HG03439 (cell line): ENCODE measurements around the gene FUBP3.

Source experiments
- ATAC-seq: cut with Tn5 transposase; IDR thresholded peaks from one replicate; pipeline ENCODE4 v1.9.1; 2021; ENCODE audit warnings: mild to moderate bottlenecking, moderate library complexity; ENCODE audit not compliant: unreplicated experiment

Gene FUBP3

GRCh38 chr9:130633336-130634190, 54.2 kb downstream of the FUBP3 start:
- no peak for ATAC-seq

- ATAC-seq, result no peak
These were observed 54.9 kb downstream of the FUBP3 start for GRCh38 chr9:130634191-130634768.

- no peak for ATAC-seq
These were observed 55.4 kb downstream of the FUBP3 start for GRCh38 chr9:130634801-130635200.

- ATAC-seq, result no peak
These were observed 55.9 kb downstream of the FUBP3 start for GRCh38 chr9:130635306-130635705.

- no peak for ATAC-seq
These were observed 56.6 kb downstream of the FUBP3 start for GRCh38 chr9:130635721-130636647.

GRCh38 chr9:130636648-130637020, 57.3 kb downstream of the FUBP3 start:
- ATAC-seq, result no peak

GRCh38 chr9:130638284-130639123, 59.1 kb downstream of the FUBP3 start:
- no peak for ATAC-seq

GRCh38 chr9:130639124-130639765, 59.9 kb downstream of the FUBP3 start:
- no peak for ATAC-seq

GRCh38 chr9:130639866-130640555, 60.6 kb downstream of the FUBP3 start:
- no peak for ATAC-seq

- ATAC-seq, result no peak
These were observed 61.3 kb downstream of the FUBP3 start for GRCh38 chr9:130640681-130641080.

GRCh38 chr9:130642926-130643325, 63.5 kb downstream of the FUBP3 start:
- ATAC-seq, result no peak

GRCh38 chr9:130651221-130651620, 71.8 kb downstream of the FUBP3 start:
- no peak for ATAC-seq

- ATAC-seq, result no peak
These were observed 72.4 kb downstream of the FUBP3 start for GRCh38 chr9:130651752-130652151.

GRCh38 chr9:130654879-130655278, 75.5 kb downstream of the FUBP3 start:
- ATAC-seq, result no peak

- ATAC-seq, result no peak
These were observed 79.7 kb downstream of the FUBP3 start for GRCh38 chr9:130658893-130659698.

- ATAC-seq, result no peak
These were observed 80.4 kb downstream of the FUBP3 start for GRCh38 chr9:130659699-130660248.

GRCh38 chr9:130660326-130660682, 80.9 kb downstream of the FUBP3 start:
- no peak for ATAC-seq

GRCh38 chr9:130660683-130661450, 81.5 kb downstream of the FUBP3 start:
- ATAC-seq, result no peak
